Muscle layer of duodenum (tissue), 2 donors: ENCODE measurements around the gene ACSL3.

Source experiments
- H3K27ac ChIP-seq: one replicate; pipeline ENCODE4 v1.7.0; 2013; ENCODE audit warnings: mild to moderate bottlenecking, low read length
- H3K27me3 ChIP-seq: one replicate; pipeline ENCODE4 v1.7.0; 2013; ENCODE audit warnings: low read depth, mild to moderate bottlenecking, control low read depth, low read length
- H3K36me3 ChIP-seq, 2 donors: one replicate each; pipeline ENCODE4 v1.7.0; 2013; ENCODE audit warnings: low read length in 2 of 2, control low read depth in 1 of 2, mild to moderate bottlenecking in 1 of 2; ENCODE audit not compliant: insufficient read depth in 2 of 2, control insufficient read depth in 1 of 2
- H3K4me1 ChIP-seq, 2 donors: one replicate each; pipeline ENCODE4 v1.7.0; 2013; ENCODE audit warnings: low read length in 2 of 2, mild to moderate bottlenecking in 2 of 2, control low read depth in 1 of 2, moderate library complexity in 1 of 2; ENCODE audit not compliant: insufficient read depth in 2 of 2, control insufficient read depth in 1 of 2
- H3K4me3 ChIP-seq, 2 donors: one replicate each; pipeline ENCODE4 v1.7.0; 2013; ENCODE audit warnings: low read length in 2 of 2, low read depth in 1 of 2, mild to moderate bottlenecking in 1 of 2
- H3K9me3 ChIP-seq, 2 donors: one replicate each; pipeline ENCODE4 v1.7.0; 2013; ENCODE audit warnings: low read length in 2 of 2, control low read depth in 1 of 2, mild to moderate bottlenecking in 1 of 2; ENCODE audit not compliant: control insufficient read depth in 1 of 2
- donor health status: healthy.

Gene ACSL3

GRCh38 chr2:222968550-222969155 lies 107.8 kb downstream of the ACSL3 start:
- Histone ChIP-seq H3K27ac (no peak overlapping the region), H3K27me3 (no peaks in the 10 kb centered on the region), H3K36me3 (no peaks in the 10 kb centered on the region), H3K4me3 (no peak overlapping the region), H3K4me1 (no peaks in the 10 kb centered on the region), H3K9me3 (no peaks in the 10 kb centered on the region)

GRCh38 chr2:222969491-222969890 lies 108.7 kb downstream of the ACSL3 start:
- no peak overlapping the region for H3K27ac ChIP-seq
- no peaks in the 10 kb centered on the region for H3K4me1 ChIP-seq
- no peaks in the 10 kb centered on the region for H3K9me3 ChIP-seq
- H3K4me3 ChIP-seq = no peak overlapping the region
- no peaks in the 10 kb centered on the region for H3K36me3 ChIP-seq
- H3K27me3 ChIP-seq = no peaks in the 10 kb centered on the region

- Histone ChIP-seq H3K27ac (no peak overlapping the region), H3K36me3 (no peaks in the 10 kb centered on the region), H3K4me3 (no peak overlapping the region), H3K4me1 (no peaks in the 10 kb centered on the region), H3K9me3 (no peaks in the 10 kb centered on the region), H3K27me3 (no peaks in the 10 kb centered on the region)
Observed at GRCh38 chr2:222972420-222972819, 111.6 kb downstream of the ACSL3 start.

GRCh38 chr2:222973237-222973636 lies 112.4 kb downstream of the ACSL3 start:
- Histone ChIP-seq H3K9me3 (no peaks in the 10 kb centered on the region), H3K27me3 (no peaks in the 10 kb centered on the region), H3K4me3 (no peak overlapping the region), H3K4me1 (no peaks in the 10 kb centered on the region), H3K36me3 (no peaks in the 10 kb centered on the region), H3K27ac (no peak overlapping the region)

GRCh38 chr2:222973733-222974132 lies 112.9 kb downstream of the ACSL3 start:
- no peak overlapping the region for H3K27ac ChIP-seq
- H3K4me1 ChIP-seq = no peaks in the 10 kb centered on the region
- no peak overlapping the region for H3K4me3 ChIP-seq

GRCh38 chr2:222976521-222977061 lies 115.8 kb downstream of the ACSL3 start:
- Histone ChIP-seq H3K4me3 (no peak overlapping the region), H3K27ac (no peak overlapping the region), H3K4me1 (no peaks in the 10 kb centered on the region), H3K36me3 (no peaks in the 10 kb centered on the region), H3K9me3 (no peaks in the 10 kb centered on the region), H3K27me3 (no peaks in the 10 kb centered on the region)

More at GRCh38 chr2:222973733-222974132, 112.9 kb downstream of the ACSL3 start:
- H3K36me3 ChIP-seq = no peaks in the 10 kb centered on the region
- H3K9me3 ChIP-seq = no peaks in the 10 kb centered on the region
- no peaks in the 10 kb centered on the region for H3K27me3 ChIP-seq

GRCh38 chr2:222977121-222977520 lies 116.3 kb downstream of the ACSL3 start:
- H3K36me3 ChIP-seq = no peaks in the 10 kb centered on the region
- H3K4me3 ChIP-seq = no peak overlapping the region
- no peaks in the 10 kb centered on the region for H3K4me1 ChIP-seq
- H3K27me3 ChIP-seq = no peaks in the 10 kb centered on the region
- no peaks in the 10 kb centered on the region for H3K9me3 ChIP-seq
- no peak overlapping the region for H3K27ac ChIP-seq

- Histone ChIP-seq H3K4me1 (no peaks in the 10 kb centered on the region), H3K4me3 (no peak overlapping the region), H3K27me3 (no peaks in the 10 kb centered on the region), H3K9me3 (no peaks in the 10 kb centered on the region), H3K36me3 (no peaks in the 10 kb centered on the region), H3K27ac (no peak overlapping the region)
Observed at GRCh38 chr2:222978850-222979249, 118.0 kb downstream of the ACSL3 start.

GRCh38 chr2:222979484-222979883 lies 118.6 kb downstream of the ACSL3 start:
- no peaks in the 10 kb centered on the region for H3K9me3 ChIP-seq
- no peak overlapping the region for H3K4me3 ChIP-seq
- no peak overlapping the region for H3K27ac ChIP-seq

GRCh38 chr2:222982010-222982908 lies 121.4 kb downstream of the ACSL3 start:
- Histone ChIP-seq H3K36me3 (no peaks in the 10 kb centered on the region), H3K4me1 (peaks cover 0 to 3% of the 10 kb centered on the region in 2 donors), H3K27me3 (no peaks in the 10 kb centered on the region), H3K4me3 (no peak overlapping the region), H3K27ac (no peak overlapping the region), H3K9me3 (no peaks in the 10 kb centered on the region)

More at GRCh38 chr2:222979484-222979883, 118.6 kb downstream of the ACSL3 start:
- Histone ChIP-seq H3K36me3 (no peaks in the 10 kb centered on the region), H3K27me3 (no peaks in the 10 kb centered on the region), H3K4me1 (no peaks in the 10 kb centered on the region)

- H3K4me3 ChIP-seq = no peak overlapping the region
Observed at GRCh38 chr2:222982909-222983265, 122.1 kb downstream of the ACSL3 start.

More at GRCh38 chr2:222982909-222983265, 122.1 kb downstream of the ACSL3 start:
- H3K27me3 ChIP-seq = no peaks in the 10 kb centered on the region
- H3K9me3 ChIP-seq = no peaks in the 10 kb centered on the region
- peaks cover 0 to 3% of the 10 kb centered on the region in 2 donors for H3K4me1 ChIP-seq
- no peak overlapping the region for H3K27ac ChIP-seq
- no peaks in the 10 kb centered on the region for H3K36me3 ChIP-seq
